Measurements from ENCODE around the gene FARP2.

FARP2 gene

DNA sequence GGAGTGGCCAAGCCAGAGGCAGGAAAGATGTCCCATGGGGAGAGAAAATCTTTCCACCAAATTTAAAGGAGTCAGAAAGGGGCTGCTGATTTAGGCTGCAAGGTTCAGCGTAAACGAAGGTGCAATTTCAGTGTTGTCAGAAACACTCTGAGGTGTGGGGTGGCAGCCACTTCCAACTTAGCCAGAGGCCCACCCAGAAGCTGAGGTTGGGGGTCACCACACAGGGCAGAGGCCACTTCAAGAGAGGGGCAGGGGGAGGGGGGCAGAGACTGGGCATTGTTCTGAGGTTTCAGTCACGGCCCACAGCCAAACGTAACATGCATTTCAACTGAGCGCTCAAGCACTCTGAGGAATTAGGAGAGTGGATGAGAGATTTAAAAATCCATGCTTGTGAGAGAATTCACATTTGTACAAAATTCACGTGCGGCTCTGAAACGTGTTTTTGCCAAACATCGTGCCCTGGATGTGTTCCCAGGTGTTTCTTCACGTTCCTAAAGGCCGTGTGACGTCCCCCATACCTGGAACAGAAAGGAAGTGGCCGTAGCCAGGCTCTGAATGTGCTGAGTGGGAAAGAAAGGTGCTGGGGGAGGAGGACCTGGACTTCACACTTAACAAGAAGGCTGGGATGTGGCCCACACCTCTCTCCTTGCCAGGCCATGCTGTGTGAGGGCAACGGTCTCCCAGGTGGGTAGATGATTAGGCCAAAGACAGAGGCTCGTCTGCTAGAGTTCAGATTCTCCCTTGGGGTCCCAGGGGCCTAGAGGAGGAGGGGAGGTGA, 182.9 kb downstream of the FARP2 start:
- no peak overlapping the region for H3K27ac ChIP-seq (ENCODE audit: insufficient read depth in 1 of 2, low read depth in 1 of 2, low read length in 2 of 2, poor library complexity in 1 of 2, severe bottlenecking in 2 of 2)
- H3K4me3 ChIP-seq (ENCODE audit: control insufficient read depth in 1 of 7, extremely low read depth in 1 of 7, insufficient read depth in 4 of 7, low read depth in 2 of 7, low read length in 6 of 7) = no peak overlapping the region
- H3K4me1 ChIP-seq (ENCODE audit: control extremely low read depth in 1 of 4, control insufficient read depth in 4 of 4, insufficient read depth in 4 of 4, low read length in 3 of 4) = peaks cover 0 to 15% (median 12%) of the 10 kb centered on the region in 4 experiments
- H3K9me3 ChIP-seq (ENCODE audit: control extremely low read depth in 1 of 5, control insufficient read depth in 4 of 5, insufficient read depth in 2 of 5, low read depth in 1 of 5, low read length in 4 of 5) = no peaks in the 10 kb centered on the region
- H3K36me3 ChIP-seq (ENCODE audit: control insufficient read depth in 4 of 4, insufficient read depth in 4 of 4, low read length in 3 of 4) = no peaks in the 10 kb centered on the region
- POLR2A ChIA-PET = no interaction called here
- CTCF ChIA-PET = interaction anchor here (0.6 to 1.4 kb wide), 2 partner anchors 26 to 218 kb away, joined by 3 to 4 read pairs; no protein-coding TSS in a partner anchor
- 94% methylated on average over 12 of the region's 15 CpGs for WGBS (ENCODE audit: insufficient coverage)
- peaks cover 0 to 51% (median 22%) of the 10 kb centered on the region in 5 experiments for H3K27me3 ChIP-seq (replicated peaks in 2 of 5; ENCODE audit: control insufficient read depth in 4 of 5, insufficient read depth in 5 of 5, low read length in 4 of 5)
- DNase-seq = no peak

DNA sequence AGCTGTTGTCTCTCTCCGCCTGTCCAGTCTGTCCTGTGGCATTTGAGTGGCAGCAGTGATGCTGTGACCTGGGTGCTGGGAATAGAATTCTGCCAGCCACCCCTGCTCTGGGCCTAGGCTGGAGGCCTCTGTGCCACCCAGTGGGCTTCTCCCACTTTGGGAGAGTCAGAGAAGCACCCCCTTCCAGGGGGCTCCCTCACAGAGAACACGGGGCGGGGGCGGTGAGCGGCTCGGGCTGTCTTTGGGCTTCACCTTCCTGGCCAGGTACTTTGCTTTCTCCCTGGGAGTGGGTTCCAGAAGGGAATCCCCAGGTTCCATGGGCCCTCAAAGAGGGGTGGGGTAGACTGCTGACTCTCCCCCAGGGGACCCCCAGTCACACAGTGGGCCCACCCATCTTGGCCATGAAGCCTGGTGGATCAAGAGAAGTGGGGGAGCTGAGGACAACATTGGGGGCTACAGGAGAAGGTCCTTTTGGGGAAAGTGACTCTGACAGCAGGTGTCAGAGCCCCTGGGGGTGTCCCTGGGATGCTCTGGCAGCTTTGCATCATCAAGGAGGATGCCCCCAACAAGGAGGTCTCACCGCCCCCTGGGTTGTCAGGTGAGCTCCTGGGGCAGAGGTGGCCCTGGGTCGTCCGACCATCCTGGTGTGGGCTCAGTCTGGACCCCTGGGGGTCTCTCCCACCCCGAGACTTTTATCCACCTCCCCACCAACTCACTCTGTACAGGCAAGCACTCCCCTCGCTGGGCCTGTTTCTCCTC, 183.7 kb downstream of the FARP2 start:
- WGBS (ENCODE audit: insufficient coverage) = 100% methylated on average over 4 of the region's 11 CpGs
- Histone ChIP-seq H3K36me3 (ENCODE audit: control insufficient read depth in 4 of 4, insufficient read depth in 4 of 4, low read length in 3 of 4) (no peaks in the 10 kb centered on the region), H3K9me3 (ENCODE audit: control extremely low read depth in 1 of 5, control insufficient read depth in 4 of 5, insufficient read depth in 2 of 5, low read depth in 1 of 5, low read length in 4 of 5) (no peaks in the 10 kb centered on the region), H3K4me3 (ENCODE audit: control insufficient read depth in 1 of 7, extremely low read depth in 1 of 7, insufficient read depth in 4 of 7, low read depth in 2 of 7, low read length in 6 of 7) (no peak overlapping the region), H3K27me3 (replicated peaks in 2 of 5; ENCODE audit: control insufficient read depth in 4 of 5, insufficient read depth in 5 of 5, low read length in 4 of 5) (peaks cover 0 to 57% (median 22%) of the 10 kb centered on the region in 5 experiments), H3K4me1 (ENCODE audit: control extremely low read depth in 1 of 4, control insufficient read depth in 4 of 4, insufficient read depth in 4 of 4, low read length in 3 of 4) (peaks cover 0 to 15% (median 12%) of the 10 kb centered on the region in 4 experiments), H3K27ac (ENCODE audit: insufficient read depth in 1 of 2, low read depth in 1 of 2, low read length in 2 of 2, poor library complexity in 1 of 2, severe bottlenecking in 2 of 2) (no peak overlapping the region)
- DNase-seq = no peak
- ChIA-PET POLR2A (no interaction called here), CTCF (interaction anchor here (1.4 kb wide), 1 partner anchor 27 kb away, joined by 4 read pairs; no protein-coding TSS in a partner anchor)

DNA sequence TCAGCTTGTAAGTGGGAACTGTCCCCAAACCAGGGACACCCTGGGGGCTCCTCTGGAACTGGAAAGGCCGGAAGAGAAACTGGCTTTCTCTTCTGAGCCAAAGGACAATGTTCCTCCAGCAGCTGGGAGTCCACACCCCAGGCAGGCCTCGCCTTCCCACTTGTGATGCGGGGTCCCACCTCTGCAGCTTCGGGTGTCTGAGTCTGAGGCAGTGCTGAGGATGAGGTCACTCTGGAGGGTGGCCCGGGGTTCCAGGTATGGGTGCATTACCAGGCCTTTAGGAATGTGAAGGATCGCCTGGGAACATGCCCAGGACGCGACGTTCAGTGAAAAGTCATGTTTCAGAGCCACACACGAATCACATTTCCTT, 184.3 kb downstream of the FARP2 start:
- H3K9me3 ChIP-seq (ENCODE audit: control extremely low read depth in 1 of 5, control insufficient read depth in 4 of 5, insufficient read depth in 2 of 5, low read depth in 1 of 5, low read length in 4 of 5) = no peaks in the 10 kb centered on the region
- peaks cover 0 to 61% (median 24%) of the 10 kb centered on the region in 5 experiments for H3K27me3 ChIP-seq (replicated peaks in 2 of 5; ENCODE audit: control insufficient read depth in 4 of 5, insufficient read depth in 5 of 5, low read length in 4 of 5)
- WGBS (ENCODE audit: insufficient coverage) = 69% methylated on average over 10 of the region's 10 CpGs
- DNase-seq = no peak
- H3K36me3 ChIP-seq (ENCODE audit: control insufficient read depth in 4 of 4, insufficient read depth in 4 of 4, low read length in 3 of 4) = no peaks in the 10 kb centered on the region
- peak overlapping the region in 3 of 7 experiments; percentile 56 to 72 (median 68) for H3K4me3 ChIP-seq (ENCODE audit: control insufficient read depth in 1 of 7, extremely low read depth in 1 of 7, insufficient read depth in 4 of 7, low read depth in 2 of 7, low read length in 6 of 7)
- CTCF ChIA-PET = interaction anchor here (1.4 kb wide), 1 partner anchor 27 kb away, joined by 4 read pairs; no protein-coding TSS in a partner anchor
- no peak overlapping the region for H3K27ac ChIP-seq (ENCODE audit: insufficient read depth in 1 of 2, low read depth in 1 of 2, low read length in 2 of 2, poor library complexity in 1 of 2, severe bottlenecking in 2 of 2)
- POLR2A ChIA-PET = interaction anchor here (1.1 kb wide), 1 partner anchor 11 kb away, joined by 3 read pairs; no protein-coding TSS in a partner anchor
- H3K4me1 ChIP-seq (ENCODE audit: control extremely low read depth in 1 of 4, control insufficient read depth in 4 of 4, insufficient read depth in 4 of 4, low read length in 3 of 4) = peaks cover 0 to 15% (median 12%) of the 10 kb centered on the region in 4 experiments

DNA sequence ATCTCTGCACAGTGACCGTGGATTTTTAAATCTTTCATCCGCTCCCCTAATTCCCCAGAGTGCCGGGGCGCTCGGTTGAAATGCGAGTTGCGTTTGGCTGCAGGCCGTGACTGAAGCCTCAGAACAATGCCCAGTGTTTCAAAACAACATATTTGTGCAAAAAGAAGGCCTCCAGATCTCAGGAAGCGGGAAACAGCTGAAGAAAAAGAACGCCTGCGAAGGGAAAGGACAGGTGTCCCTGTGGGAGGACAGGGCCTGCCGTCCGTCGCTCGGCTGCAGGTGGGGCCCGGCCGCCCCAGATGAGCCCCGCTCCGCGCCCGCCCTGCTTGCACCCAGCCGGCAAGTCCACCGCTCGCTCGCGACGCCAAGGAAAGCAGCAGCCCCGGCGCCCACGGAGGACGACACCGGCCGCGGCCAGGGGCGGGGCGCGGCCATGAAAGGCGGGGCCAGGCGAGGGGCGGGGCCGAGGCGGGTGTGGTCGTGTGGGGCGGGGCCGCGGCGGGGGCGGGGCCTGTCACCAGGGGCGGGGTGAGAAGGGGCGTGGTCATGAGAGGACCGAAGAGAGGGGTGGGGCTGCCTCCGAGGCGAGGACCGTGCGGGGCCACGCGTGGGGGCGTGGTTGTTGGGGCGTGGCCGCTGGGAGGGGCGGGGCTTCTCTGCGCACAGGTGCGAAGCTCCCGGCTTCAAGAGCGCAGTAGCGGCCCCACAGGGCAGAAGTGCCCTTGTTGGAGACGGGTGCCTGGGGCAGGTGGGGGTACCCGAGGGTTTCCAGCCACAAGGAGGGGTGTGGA, 184.9 kb downstream of the FARP2 start:
- ChIA-PET POLR2A (interaction anchor here (1.1 kb wide), 1 partner anchor 11 kb away, joined by 3 read pairs; no protein-coding TSS in a partner anchor), CTCF (interaction anchor here (1.4 kb wide), 1 partner anchor 28 kb away, joined by 4 read pairs; no protein-coding TSS in a partner anchor)
- DNase-seq = peak; percentile 45 to 67 (median 56)
- WGBS (ENCODE audit: insufficient coverage) = 9% methylated on average over 35 of the region's 68 CpGs
- Histone ChIP-seq H3K36me3 (ENCODE audit: control insufficient read depth in 4 of 4, insufficient read depth in 4 of 4, low read length in 3 of 4) (no peaks in the 10 kb centered on the region), H3K9me3 (ENCODE audit: control extremely low read depth in 1 of 5, control insufficient read depth in 4 of 5, insufficient read depth in 2 of 5, low read depth in 1 of 5, low read length in 4 of 5) (no peaks in the 10 kb centered on the region), H3K27me3 (replicated peaks in 2 of 5; ENCODE audit: control insufficient read depth in 4 of 5, insufficient read depth in 5 of 5, low read length in 4 of 5) (peaks cover 0 to 67% (median 30%) of the 10 kb centered on the region in 5 experiments), H3K4me1 (ENCODE audit: control extremely low read depth in 1 of 4, control insufficient read depth in 4 of 4, insufficient read depth in 4 of 4, low read length in 3 of 4) (peaks cover 0 to 15% (median 12%) of the 10 kb centered on the region in 4 experiments), H3K27ac (ENCODE audit: insufficient read depth in 1 of 2, low read depth in 1 of 2, low read length in 2 of 2, poor library complexity in 1 of 2, severe bottlenecking in 2 of 2) (no peak overlapping the region), H3K4me3 (ENCODE audit: control insufficient read depth in 1 of 7, extremely low read depth in 1 of 7, insufficient read depth in 4 of 7, low read depth in 2 of 7, low read length in 6 of 7) (peak overlapping the region in 5 of 7 experiments; percentile 23 to 72 (median 56))

DNA sequence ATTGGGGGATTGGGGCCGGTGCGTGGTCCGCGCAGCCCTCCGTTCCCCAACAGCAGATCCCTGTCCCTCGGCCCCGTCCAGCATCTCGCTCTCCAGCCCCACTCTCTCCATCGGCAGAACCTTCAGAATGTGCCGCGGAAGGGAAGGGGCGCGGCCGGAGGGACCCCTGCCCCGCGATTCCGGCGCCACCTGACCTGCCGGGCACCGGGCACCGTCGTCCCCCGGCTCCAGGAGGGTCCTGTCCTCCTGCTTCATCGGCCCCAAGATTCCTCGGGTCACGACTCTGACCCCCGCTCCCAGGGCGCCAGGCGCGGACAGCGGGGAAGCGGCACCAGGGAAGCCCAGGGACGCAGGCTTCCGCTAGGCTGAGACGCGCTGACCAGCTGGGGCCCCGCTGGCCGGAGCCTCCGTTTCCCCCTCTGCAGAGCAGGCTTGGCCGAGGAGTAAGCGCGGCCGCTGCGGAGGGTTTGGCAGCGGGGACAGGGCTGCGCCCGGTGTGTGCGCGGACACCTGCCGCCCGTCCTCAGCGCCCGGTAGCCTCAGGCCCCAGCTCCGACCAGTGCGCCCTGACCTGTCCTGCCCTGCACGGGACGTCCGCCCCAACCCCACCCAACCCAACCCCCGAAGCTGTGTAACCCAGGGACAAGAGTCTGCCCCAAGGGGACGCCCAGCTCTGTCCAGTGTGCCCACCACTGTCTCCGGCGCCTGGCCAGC, 185.6 kb downstream of the FARP2 start:
- peaks cover 0 to 74% (median 32%) of the 10 kb centered on the region in 5 experiments for H3K27me3 ChIP-seq (replicated peaks in 2 of 5; ENCODE audit: control insufficient read depth in 4 of 5, insufficient read depth in 5 of 5, low read length in 4 of 5)
- 19% methylated on average over 43 of the region's 62 CpGs for WGBS (ENCODE audit: insufficient coverage)
- DNase-seq = no peak
- POLR2A ChIA-PET = no interaction called here
- H3K36me3 ChIP-seq (ENCODE audit: control insufficient read depth in 4 of 4, insufficient read depth in 4 of 4, low read length in 3 of 4) = no peaks in the 10 kb centered on the region
- CTCF ChIA-PET = interaction anchor here (1.5 kb wide), 1 partner anchor 14 kb away, joined by 3 read pairs; no protein-coding TSS in a partner anchor
- H3K27ac ChIP-seq (ENCODE audit: insufficient read depth in 1 of 2, low read depth in 1 of 2, low read length in 2 of 2, poor library complexity in 1 of 2, severe bottlenecking in 2 of 2) = no peak overlapping the region
- H3K4me1 ChIP-seq (ENCODE audit: control extremely low read depth in 1 of 4, control insufficient read depth in 4 of 4, insufficient read depth in 4 of 4, low read length in 3 of 4) = peaks cover 0 to 15% (median 12%) of the 10 kb centered on the region in 4 experiments
- H3K9me3 ChIP-seq (ENCODE audit: control extremely low read depth in 1 of 5, control insufficient read depth in 4 of 5, insufficient read depth in 2 of 5, low read depth in 1 of 5, low read length in 4 of 5) = no peaks in the 10 kb centered on the region
- H3K4me3 ChIP-seq (ENCODE audit: control insufficient read depth in 1 of 7, extremely low read depth in 1 of 7, insufficient read depth in 4 of 7, low read depth in 2 of 7, low read length in 6 of 7) = peak overlapping the region in 3 of 7 experiments; percentile 23 to 56 (median 42)

DNA sequence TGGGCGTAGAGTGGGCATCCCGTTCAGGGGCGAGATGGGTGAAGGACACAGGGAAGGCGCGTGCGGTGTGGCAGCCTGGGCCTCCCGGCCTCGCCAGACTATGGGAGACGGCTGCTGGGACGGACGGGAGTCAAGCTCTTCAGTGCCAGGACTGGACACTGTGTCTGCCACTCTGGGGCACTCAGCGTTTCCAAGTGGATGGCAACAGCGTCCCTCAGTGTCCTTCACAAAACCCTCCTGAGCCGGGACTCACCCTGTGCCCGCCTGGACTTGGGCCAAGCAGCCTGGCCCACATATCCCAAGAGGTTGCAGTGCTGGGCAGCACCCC, 186.2 kb downstream of the FARP2 start:
- POLR2A ChIA-PET = no interaction called here
- 83% methylated on average over 14 of the region's 15 CpGs for WGBS (ENCODE audit: insufficient coverage)
- H3K36me3 ChIP-seq (ENCODE audit: control insufficient read depth in 4 of 4, insufficient read depth in 4 of 4, low read length in 3 of 4) = no peaks in the 10 kb centered on the region
- no peaks in the 10 kb centered on the region for H3K9me3 ChIP-seq (ENCODE audit: control extremely low read depth in 1 of 5, control insufficient read depth in 4 of 5, insufficient read depth in 2 of 5, low read depth in 1 of 5, low read length in 4 of 5)
- CTCF ChIA-PET = interaction anchor here (1.5 kb wide), 1 partner anchor 14 kb away, joined by 3 read pairs; no protein-coding TSS in a partner anchor
- peaks cover 0 to 79% (median 35%) of the 10 kb centered on the region in 5 experiments for H3K27me3 ChIP-seq (replicated peaks in 2 of 5; ENCODE audit: control insufficient read depth in 4 of 5, insufficient read depth in 5 of 5, low read length in 4 of 5)
- DNase-seq = no peak
- H3K27ac ChIP-seq (ENCODE audit: insufficient read depth in 1 of 2, low read depth in 1 of 2, low read length in 2 of 2, poor library complexity in 1 of 2, severe bottlenecking in 2 of 2) = no peak overlapping the region
- no peak overlapping the region for H3K4me3 ChIP-seq (ENCODE audit: control insufficient read depth in 1 of 7, extremely low read depth in 1 of 7, insufficient read depth in 4 of 7, low read depth in 2 of 7, low read length in 6 of 7)
- H3K4me1 ChIP-seq (ENCODE audit: control extremely low read depth in 1 of 4, control insufficient read depth in 4 of 4, insufficient read depth in 4 of 4, low read length in 3 of 4) = peaks cover 0 to 15% (median 12%) of the 10 kb centered on the region in 4 experiments

All from common myeloid progenitor, CD34-positive (primary cell).